Activated CD4-positive, CD25-positive, alpha-beta regulatory T cell treated with anti-CD3 and anti-CD28 coated beads, Interleukin-2, amount 50 U/mL, for 72 hours (primary cell): ENCODE data around the gene ZBBX.
A peak's percentile ranks its signal among the peaks of the same experiment; 100 is the strongest.
"Not testable (repeated sequence)": the region's sequence is repeated elsewhere in the genome, so short reads cannot be mapped to it uniquely, and the experiment has no call there.

ENCODE experiments used
- DNase-seq: peaks from one replicate; pipeline ENCODE4 v3.0.0; 2021

Gene ZBBX

GRCh38 chr3:167380004-167380689 is at the start of gene ZBBX:
Gene ZBBX, minus strand, starts transcription at chr3:167380297. Its CDS starts 7,396 bp downstream, at chr3:167372901.
- peak; percentile 82 for DNase-seq

DNA sequence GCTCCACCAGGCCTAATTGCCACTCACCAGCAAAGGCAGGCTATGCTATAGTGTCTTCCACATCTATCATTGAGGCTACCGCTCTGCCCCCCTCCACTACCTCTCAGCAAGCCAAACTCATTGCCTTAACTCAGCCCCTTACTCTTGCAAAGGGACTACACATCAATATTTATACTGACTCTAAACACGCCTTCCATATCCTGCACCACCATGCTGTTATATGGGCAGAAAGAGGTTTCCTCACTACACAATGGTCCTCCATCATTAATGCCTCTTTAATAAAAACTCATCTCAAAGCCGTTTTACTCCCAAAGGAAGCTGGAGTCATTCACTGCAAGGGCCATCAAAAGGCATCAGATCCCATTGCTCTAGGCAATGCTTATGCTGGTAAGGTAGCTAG is 46.9 kb upstream of the ZBBX start:
- not testable (repeated sequence) for DNase-seq

- not testable (repeated sequence) for DNase-seq
These were observed 42.3 kb upstream of the ZBBX start for GRCh38 chr3:167422396-167422795.

GRCh38 chr3:167409611-167410010 is 29.5 kb upstream of the ZBBX start:
- no peak for DNase-seq

DNA sequence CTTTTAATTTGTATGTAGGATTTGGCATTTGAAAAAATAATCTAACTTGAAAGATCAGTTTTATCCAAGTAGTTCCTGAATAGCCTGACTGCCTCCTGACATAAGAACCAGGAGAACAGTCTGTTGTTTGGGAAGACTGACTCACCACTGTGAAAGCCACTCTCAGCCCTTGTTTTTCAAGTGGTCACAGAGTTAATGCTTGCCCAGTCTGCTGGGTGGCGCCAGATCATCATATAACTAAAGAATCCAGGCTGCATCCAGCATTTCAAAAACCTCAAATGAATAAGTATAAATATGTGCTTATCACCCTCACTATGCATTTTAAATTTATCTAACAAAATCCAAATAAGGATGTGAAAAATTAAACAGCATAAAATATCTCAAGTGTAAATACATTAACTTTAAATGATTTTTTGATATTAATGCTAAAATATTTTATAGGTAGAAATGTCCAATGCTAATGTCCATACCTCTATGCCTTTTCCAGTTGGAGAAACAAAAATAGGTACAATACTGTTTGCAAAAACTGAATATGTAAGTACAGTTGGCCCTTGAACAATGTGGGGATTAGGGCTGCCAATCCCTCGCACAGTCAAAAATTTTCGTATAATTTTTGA is 26.9 kb upstream of the ZBBX start:
- no peak for DNase-seq

DNA sequence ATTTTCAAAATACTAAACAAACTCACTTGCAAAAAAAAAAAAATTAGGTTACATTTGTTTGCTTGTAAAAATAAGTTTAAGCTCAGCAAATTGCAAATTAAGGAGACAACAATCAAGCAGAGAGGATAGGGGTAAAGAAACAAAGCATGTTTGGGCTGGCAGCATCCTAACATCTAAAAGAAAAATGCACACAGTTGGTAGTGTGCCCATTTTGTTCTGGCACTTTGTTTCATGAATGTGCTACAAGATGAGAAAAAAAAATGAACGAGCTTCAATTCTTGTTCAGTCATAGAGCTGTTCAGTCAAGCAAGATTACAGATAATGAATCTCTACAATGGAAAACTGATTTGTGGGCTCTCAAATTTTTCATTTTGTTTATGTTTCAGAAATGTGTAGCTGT is 17.7 kb upstream of the ZBBX start:
- DNase-seq: no peak

DNA sequence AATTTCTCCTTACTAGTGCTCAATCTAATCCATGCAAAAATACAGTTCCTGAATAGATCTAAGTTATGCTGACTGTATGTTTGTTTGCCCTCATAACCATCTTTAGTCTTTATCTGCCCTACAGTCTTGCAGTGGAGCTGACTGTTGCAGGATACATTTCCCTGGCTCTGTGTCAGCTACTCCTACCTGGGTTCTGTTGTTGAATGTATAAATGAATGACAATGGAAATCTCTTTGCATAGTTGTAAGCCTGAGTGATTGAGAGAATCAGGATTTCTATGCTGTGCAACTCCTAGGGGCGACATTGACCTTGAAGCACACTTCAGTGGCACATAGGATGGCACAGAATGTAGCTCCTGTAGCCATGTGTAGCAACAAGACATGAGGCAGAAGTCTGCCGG is 16.0 kb upstream of the ZBBX start:
- DNase-seq: no peak

GRCh38 chr3:167394003-167394402 is 13.9 kb upstream of the ZBBX start:
- no peak for DNase-seq

DNA sequence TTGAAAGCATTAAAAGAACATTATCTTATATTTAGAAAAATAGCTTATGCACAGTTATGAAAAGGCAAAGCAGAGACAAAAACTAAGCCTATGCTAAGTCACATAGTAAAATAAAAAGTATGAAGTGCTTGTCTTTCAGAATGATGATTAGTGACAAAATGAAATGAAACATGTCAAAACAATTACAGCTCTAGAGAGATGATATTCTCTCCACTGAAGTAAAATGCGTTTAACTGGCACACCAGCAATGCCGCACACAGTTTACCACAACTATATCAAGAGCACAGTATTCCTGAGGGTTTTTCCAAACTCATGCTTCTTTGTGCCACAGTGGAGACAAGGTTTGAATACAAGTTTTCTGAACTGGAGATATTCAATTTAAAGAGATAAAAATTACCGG is 2.1 kb upstream of the ZBBX start:
- DNase-seq: no peak

DNA sequence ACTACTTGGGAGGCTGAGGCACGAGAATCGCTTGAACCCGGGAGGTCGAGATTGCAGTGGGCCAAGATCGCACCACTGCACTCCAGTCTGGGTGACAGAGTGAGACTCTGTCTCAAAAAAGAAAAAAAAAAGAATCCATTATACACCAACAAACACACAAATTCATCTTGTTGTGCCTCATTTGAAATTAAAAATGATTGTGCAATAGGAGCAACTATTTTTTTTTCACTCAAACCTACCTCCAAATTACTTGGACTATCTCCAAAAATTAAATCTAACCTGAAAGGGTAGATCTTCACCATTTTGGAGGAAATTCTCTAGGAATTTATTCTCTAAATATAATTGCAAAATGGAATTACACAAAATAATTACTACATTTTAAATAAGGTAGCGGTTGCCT is 4.6 kb downstream of the ZBBX start:
- no peak for DNase-seq

- DNase-seq: no peak
These were observed 8.0 kb downstream of the ZBBX start for GRCh38 chr3:167372138-167372537.

GRCh38 chr3:167361948-167362347 is 18.1 kb downstream of the ZBBX start:
- DNase-seq: no peak

DNA sequence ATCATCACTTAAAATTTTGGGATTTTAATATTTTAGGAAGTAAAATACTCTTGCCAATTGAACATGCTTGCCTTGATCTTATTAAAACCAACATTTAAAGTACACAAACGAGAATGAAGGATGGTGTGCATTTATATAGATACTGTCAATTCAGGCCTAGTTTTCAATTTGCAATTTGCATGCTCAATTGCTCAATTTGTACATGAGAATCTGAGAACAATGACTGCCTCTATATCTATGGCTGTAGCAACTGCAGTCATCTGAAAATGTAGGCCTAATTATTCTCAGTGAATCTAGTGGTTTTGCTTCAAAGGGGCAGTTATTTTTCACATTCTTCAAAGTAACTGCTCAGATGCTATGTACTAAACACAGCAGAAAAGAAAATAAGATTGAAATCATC is 18.8 kb downstream of the ZBBX start:
- no peak for DNase-seq

- DNase-seq: no peak
These were observed 24.7 kb downstream of the ZBBX start for GRCh38 chr3:167355446-167355845.

DNA sequence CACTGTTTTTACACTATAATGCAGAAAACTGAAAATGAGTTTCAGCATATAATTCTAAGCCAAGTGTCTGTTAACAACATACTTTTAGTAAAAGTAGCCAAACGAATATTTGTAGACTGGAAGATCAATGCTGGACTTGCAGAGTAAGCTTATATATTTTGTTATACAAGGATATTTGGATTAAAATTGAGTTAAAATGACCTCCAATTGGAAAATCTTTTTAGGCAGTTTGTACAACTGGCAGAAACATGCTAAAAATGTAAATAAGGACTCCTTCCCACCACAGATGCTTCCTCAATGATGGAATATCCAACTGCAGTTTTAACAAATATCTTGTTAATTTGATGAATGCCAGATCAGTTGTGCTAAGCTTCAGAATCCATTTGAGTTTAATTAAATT is 25.3 kb downstream of the ZBBX start:
- no peak for DNase-seq

GRCh38 chr3:167350245-167350862 is 29.7 kb downstream of the ZBBX start:
- no peak for DNase-seq

DNA sequence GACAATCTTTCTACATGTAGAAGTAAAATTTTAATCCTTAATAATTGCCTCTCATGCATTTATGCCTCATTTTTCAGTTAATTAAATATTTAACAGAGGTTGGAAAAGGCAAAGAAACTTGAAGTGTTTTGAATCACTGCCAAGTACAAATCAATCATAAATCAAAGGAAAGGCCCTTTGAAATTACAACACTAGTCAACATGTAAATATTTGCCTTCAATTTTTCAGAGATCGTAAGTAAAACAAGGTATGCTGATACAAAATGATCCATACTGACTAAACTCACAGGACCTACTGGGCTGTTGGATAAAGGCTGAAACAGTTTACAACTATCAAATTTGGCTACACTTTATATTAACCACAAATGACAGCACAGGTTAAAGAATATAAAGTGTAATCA is 33.9 kb downstream of the ZBBX start:
- no peak for DNase-seq

DNA sequence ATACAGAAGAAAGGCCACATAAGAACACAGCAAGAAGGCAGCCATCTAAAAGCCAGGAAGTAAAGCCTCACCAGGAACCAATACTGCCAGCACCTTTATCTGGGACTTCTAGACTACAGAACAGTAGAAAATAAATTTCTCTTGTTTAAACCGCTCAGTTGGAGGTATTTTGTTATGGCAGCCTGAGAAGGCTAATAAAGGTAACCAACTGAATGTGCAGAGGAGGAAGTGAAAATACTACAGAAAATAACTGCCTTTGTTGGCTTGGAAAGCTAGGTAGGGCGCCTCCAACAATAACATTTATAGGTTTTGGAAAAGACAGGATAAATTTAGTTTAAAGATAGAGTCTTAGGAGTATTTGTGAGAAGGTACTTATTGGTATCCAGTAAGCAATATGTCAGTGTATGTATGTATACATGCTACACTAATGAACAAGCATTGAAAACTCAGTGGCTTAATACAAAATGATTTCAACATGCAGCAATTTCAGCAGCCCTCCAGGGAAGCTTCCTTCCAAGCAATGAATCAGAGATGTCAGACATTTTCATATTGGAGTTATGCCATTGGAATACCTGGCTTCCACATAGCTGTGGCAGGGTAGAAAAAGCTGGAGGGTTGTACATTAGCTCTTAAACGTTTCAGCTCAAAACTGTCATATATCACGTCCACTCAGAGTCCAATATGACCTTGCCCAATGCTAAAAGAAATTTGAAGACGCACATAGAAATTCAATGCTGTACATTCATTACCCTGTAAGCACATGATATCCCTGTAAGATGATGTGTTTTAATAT is 48.9 kb downstream of the ZBBX start:
- DNase-seq: no peak

GRCh38 chr3:167323572-167323971 is 56.5 kb downstream of the ZBBX start:
- DNase-seq: no peak

DNA sequence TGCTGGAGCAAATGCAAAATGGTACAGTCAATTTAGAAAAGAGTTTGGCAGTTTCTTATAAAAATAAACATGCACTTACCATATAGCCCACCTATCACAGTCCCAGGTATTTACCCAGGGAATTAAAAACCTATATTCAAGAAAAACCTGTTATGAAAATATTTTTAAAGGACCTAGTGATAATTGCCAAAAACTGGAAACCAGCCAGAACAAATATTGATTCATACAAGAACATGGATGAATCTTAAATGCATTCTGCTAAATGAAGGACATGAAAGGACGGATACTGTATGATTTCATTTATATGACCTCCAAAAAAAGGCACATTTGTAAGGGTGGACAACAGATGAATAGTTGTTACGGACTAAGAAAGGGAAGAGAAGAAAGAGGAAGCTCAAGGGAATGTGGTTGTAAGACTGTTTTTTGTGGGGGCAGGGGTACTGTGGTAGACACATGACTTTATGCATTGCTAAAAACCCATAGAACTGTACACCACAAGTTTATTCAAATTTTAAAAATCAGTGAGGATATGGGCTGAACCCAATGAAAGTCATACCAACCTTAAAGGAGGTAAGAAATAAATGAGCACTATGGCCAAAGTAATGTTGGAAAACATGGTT is 61.0 kb downstream of the ZBBX start:
- no peak for DNase-seq

GRCh38 chr3:167318306-167318705 is 61.8 kb downstream of the ZBBX start:
- DNase-seq: no peak

DNA sequence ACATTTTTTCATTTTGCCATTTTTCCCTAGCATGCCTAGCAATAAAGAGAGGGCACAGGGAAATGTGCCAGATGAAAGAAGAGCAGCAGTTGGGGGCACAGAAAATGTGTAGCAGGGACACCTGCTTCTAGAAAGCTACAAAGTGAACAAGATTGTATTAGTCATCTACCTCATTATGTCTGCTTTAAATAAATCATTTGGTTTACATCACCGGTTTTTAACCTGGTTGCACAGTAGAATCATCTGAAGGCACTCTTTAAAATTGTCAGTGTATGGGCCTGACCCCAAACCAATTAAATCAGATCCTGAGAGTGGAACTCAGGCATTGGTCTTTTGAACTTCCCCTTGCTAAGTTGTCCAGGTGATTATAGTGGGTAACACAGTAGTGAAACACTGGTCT is 73.8 kb downstream of the ZBBX start:
- DNase-seq: no peak

DNA sequence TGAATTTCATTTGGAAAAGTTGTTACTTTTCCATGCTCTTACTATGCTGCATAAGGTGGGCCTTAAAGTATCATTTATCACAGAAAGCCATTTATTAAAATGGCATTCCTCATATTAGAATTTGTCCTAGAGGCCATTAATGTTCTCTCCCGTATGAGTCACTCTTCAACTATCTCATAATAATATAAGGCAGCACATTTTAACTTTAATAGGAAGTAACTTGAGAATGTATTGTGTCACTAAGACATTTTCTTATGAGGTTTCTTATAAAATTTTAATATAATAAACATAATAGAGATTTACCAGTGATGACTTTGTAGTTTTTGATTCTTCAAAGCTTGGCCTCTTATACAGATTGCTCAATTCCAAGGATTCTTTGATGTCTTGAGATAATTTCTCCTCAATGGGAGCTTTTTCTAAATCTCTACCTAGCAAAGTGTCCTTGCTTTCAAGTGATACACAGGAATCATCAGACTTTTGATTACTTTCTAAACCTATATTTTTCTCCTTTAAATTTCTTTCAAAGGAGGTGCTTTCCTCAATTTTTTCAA is 74.7 kb downstream of the ZBBX start:
- DNase-seq: no peak
